CD14-positive monocyte (primary cell): ENCODE data around the gene PSMG3. TPM values are rescaled to one million over a fixed set of nuclear protein-coding genes. Genes with fewer than 3 reads are reported as not detected.

Source experiments
- DNase-seq, 3 donors: peaks; one replicate each; pipeline ENCODE4 v3.0.0-alpha.2; 2011 to 2022
- H2AFZ ChIP-seq: 2 replicates; pipeline ENCODE4 v1.6.0; 2012; ENCODE audit warnings: mild to moderate bottlenecking, low read depth, low read length, inconsistent platforms; ENCODE audit not compliant: insufficient read depth, poor library complexity, severe bottlenecking
- H3K27ac ChIP-seq, 2 donors: 1 replicate in 1 of 2; 2 replicates in 1 of 2; pipeline ENCODE4 v1.5.1; 2012 to 2013; ENCODE audit warnings: low read length in 2 of 2, control low read depth in 1 of 2, inconsistent platforms in 1 of 2, low read depth in 1 of 2, mild to moderate bottlenecking in 1 of 2
- H3K27me3 ChIP-seq, 2 donors: one replicate each; pipeline versions ENCODE4 v1.6.0 to v1.6.1; 2011 to 2013; ENCODE audit warnings: low read length in 2 of 2; ENCODE audit not compliant: control insufficient read depth in 2 of 2, insufficient read depth in 2 of 2
- H3K36me3 ChIP-seq, 2 donors: replicated peaks in 1 of 2; 1 replicate in 1 of 2; 2 replicates in 1 of 2; pipeline versions ENCODE4 v1.5.1 to v1.6.1; 2012 to 2013; ENCODE audit warnings: low read length in 2 of 2, control low read depth in 1 of 2, inconsistent platforms in 1 of 2, mild to moderate bottlenecking in 1 of 2; ENCODE audit not compliant: insufficient read depth in 2 of 2, control insufficient read depth in 1 of 2
- H3K4me1 ChIP-seq, 2 donors: 1 replicate in 1 of 2; 2 replicates in 1 of 2; pipeline versions ENCODE4 v1.5.1 to v1.6.1; 2012 to 2013; ENCODE audit warnings: low read length in 2 of 2, control low read depth in 1 of 2, inconsistent platforms in 1 of 2, mild to moderate bottlenecking in 1 of 2, moderate library complexity in 1 of 2; ENCODE audit not compliant: insufficient read depth in 2 of 2, control insufficient read depth in 1 of 2
- H3K4me2 ChIP-seq: replicated peaks from 2 replicates; pipeline ENCODE3; 2012; ENCODE audit warnings: low read length, moderate library complexity, mild to moderate bottlenecking; ENCODE audit not compliant: poor library complexity, severe bottlenecking; ENCODE audit errors: extremely low read depth
- H3K4me3 ChIP-seq, 3 experiments: fragments of 200-600 bp in 1 of 3; sonication (generic) in 1 of 3; replicated peaks in 1 of 3; 1 replicate in 2 of 3; 2 replicates in 1 of 3; pipeline ENCODE4 v1.5.1; 2011 to 2013; ENCODE audit warnings: low read length in 3 of 3, mild to moderate bottlenecking in 3 of 3, control low read depth in 2 of 3, low read depth in 2 of 3, inconsistent platforms in 1 of 3, moderate library complexity in 1 of 3
- H3K79me2 ChIP-seq: 2 replicates; pipeline ENCODE4 v1.6.0; 2012; ENCODE audit warnings: mild to moderate bottlenecking, control low read depth, inconsistent platforms, low read length, moderate library complexity; ENCODE audit not compliant: insufficient read depth
- H3K9ac ChIP-seq: 2 replicates; pipeline ENCODE4 v1.6.0; 2017; ENCODE audit warnings: low read length, mild to moderate bottlenecking; ENCODE audit not compliant: insufficient read depth, poor library complexity, severe bottlenecking
- H3K9me3 ChIP-seq, 2 donors: replicated peaks in 1 of 2; 1 replicate in 1 of 2; 2 replicates in 1 of 2; pipeline versions ENCODE4 v1.5.1 to v1.6.1; 2012 to 2013; ENCODE audit warnings: low read length in 2 of 2, control low read depth in 1 of 2; ENCODE audit not compliant: control insufficient read depth in 1 of 2, insufficient read depth in 1 of 2
- H4K20me1 ChIP-seq: 2 replicates; pipeline ENCODE4 v1.6.0; 2012; ENCODE audit warnings: mild to moderate bottlenecking, low read length, control low read depth, moderate library complexity; ENCODE audit not compliant: insufficient read depth
- H3K27ac Mint-ChIP-seq, 7 donors: one replicate each; pipeline ENCODE4 v1.8.0; 2020; ENCODE audit warnings: mild to moderate bottlenecking in 7 of 7, mixed read lengths in 7 of 7, moderate library complexity in 6 of 7, inconsistent platforms in 2 of 7
- H3K27me3 Mint-ChIP-seq, 3 donors: one replicate each; pipeline ENCODE4 v1.8.0; 2021 to 2022; ENCODE audit warnings: low read depth in 3 of 3, mild to moderate bottlenecking in 3 of 3, mixed read lengths in 3 of 3, moderate library complexity in 3 of 3, inconsistent platforms in 1 of 3
- H3K36me3 Mint-ChIP-seq, 2 donors: one replicate each; pipeline ENCODE4 v1.8.0; 2020; ENCODE audit warnings: mixed read lengths in 2 of 2, inconsistent platforms in 1 of 2, mild to moderate bottlenecking in 1 of 2
- H3K4me1 Mint-ChIP-seq: one replicate; pipeline ENCODE4 v1.8.0; 2020; ENCODE audit warnings: mild to moderate bottlenecking, mixed read lengths
- H3K4me3 Mint-ChIP-seq, 2 donors: one replicate each; pipeline ENCODE4 v1.8.0; 2020; ENCODE audit warnings: mild to moderate bottlenecking in 2 of 2, mixed read lengths in 2 of 2, moderate library complexity in 1 of 2
- H3K9me3 Mint-ChIP-seq, 7 donors: one replicate each; pipeline ENCODE4 v1.8.0; 2020 to 2022; ENCODE audit warnings: mixed read lengths in 7 of 7, mild to moderate bottlenecking in 6 of 7, moderate library complexity in 6 of 7, inconsistent platforms in 2 of 7
- CTCF ChIP-seq: fragments of 200-600 bp; IDR thresholded peaks from one replicate; pipeline ENCODE4 v1.8.0; 2022; ENCODE audit warnings: antibody characterized with exemption, mild to moderate bottlenecking
- WGBS: methylation state at CpG from one replicate; pipeline ENCODE4 v1.1.5; 2013; ENCODE audit warnings: missing lambda C conversion rate; ENCODE audit not compliant: insufficient coverage; 5-methylcytosine and 5-hydroxymethylcytosine counted together
- intact Hi-C, 2 donors: fragments of 100-400 bp; cut with micrococcal nuclease; formaldehyde crosslinking; loops; one replicate each; pipeline versions ENCODE4 v1.15.0 to v1.15.1; 2023
- polyA plus RNA-seq, 3 donors: library from polyadenylated mRNA; depleted of rRNA in 1 of 3; unstranded in 2 of 3; stranded (reverse) in 1 of 3; fragments of 300-500 nt in 2 of 3; fragments of >200 nt in 1 of 3; fragmentation: Illumina TruSeq in 2 of 3; gene quantifications; 1 replicate in 2 of 3; 2 replicates in 1 of 3; pipeline ENCODE4 v1.2.3, GENCODE V29; 2012 to 2021

The PSMG3 gene
- polyA plus RNA-seq, 3 donors: 32.6 to 38.8 (median 34.5) TPM

GRCh38 chr7:1598961-1599639 is 29.3 kb upstream of the PSMG3 start:
- 95% methylated on average over 10 of the region's 12 CpGs for WGBS
- Mint-ChIP-seq H3K36me3 (no peaks in the 10 kb centered on the region), H3K27ac (no peak overlapping the region), H3K4me1 (no peaks in the 10 kb centered on the region), H3K9me3 (peaks cover 4 to 14% (median 10%) of the 10 kb centered on the region in 7 donors), H3K27me3 (peaks cover 6 to 7% (median 7%) of the 10 kb centered on the region in 3 donors), H3K4me3 (no peak overlapping the region)
- Histone ChIP-seq H3K9me3 (peaks cover 0 to 17% of the 10 kb centered on the region in 2 donors), H4K20me1 (no peaks in the 10 kb centered on the region), H3K36me3 (no peaks in the 10 kb centered on the region), H3K27me3 (no peaks in the 10 kb centered on the region), H3K27ac (no peak overlapping the region), H3K4me1 (no peaks in the 10 kb centered on the region), H3K4me2 (no peak overlapping the region), H3K9ac (no peak overlapping the region), H3K4me3 (no peak overlapping the region), H2AFZ (no peak overlapping the region), H3K79me2 (no peaks in the 10 kb centered on the region)
- intact Hi-C loops: no loop called here
- DNase-seq: no peak
- no peak for TF ChIP-seq CTCF

- Histone ChIP-seq H3K27me3 (no peaks in the 10 kb centered on the region), H3K4me2 (no peak overlapping the region), H2AFZ (no peak overlapping the region), H3K9me3 (peaks cover 0 to 17% of the 10 kb centered on the region in 2 donors), H3K27ac (no peak overlapping the region), H4K20me1 (no peaks in the 10 kb centered on the region), H3K36me3 (no peaks in the 10 kb centered on the region), H3K79me2 (no peaks in the 10 kb centered on the region), H3K9ac (no peak overlapping the region), H3K4me3 (no peak overlapping the region), H3K4me1 (no peaks in the 10 kb centered on the region)
- intact Hi-C loops: no loop called here
- TF ChIP-seq CTCF: no peak
- H3K4me3 Mint-ChIP-seq: no peak overlapping the region
- peaks cover 4 to 14% (median 10%) of the 10 kb centered on the region in 7 donors for H3K9me3 Mint-ChIP-seq
- no peaks in the 10 kb centered on the region for H3K36me3 Mint-ChIP-seq
- H3K27me3 Mint-ChIP-seq: peaks cover 7 to 8% (median 7%) of the 10 kb centered on the region in 3 donors
- no peaks in the 10 kb centered on the region for H3K4me1 Mint-ChIP-seq
- 95% methylated on average over 5 of the region's 7 CpGs for WGBS
- H3K27ac Mint-ChIP-seq: no peak overlapping the region
- DNase-seq: no peak
These were observed 28.5 kb upstream of the PSMG3 start for GRCh38 chr7:1598286-1598685.
